GM12801 (cell line): Measurements from ENCODE around the gene ERCC6L2.

ENCODE experiments used
- TF ChIP-seq, protein P1 (sequence below): IDR thresholded peaks from one replicate; pipeline ENCODE4 v1.5.1; 2011; ENCODE audit warnings: control low read depth; ENCODE audit not compliant: insufficient read length; ENCODE audit errors: extremely low read depth

ERCC6L2 gene

DNA sequence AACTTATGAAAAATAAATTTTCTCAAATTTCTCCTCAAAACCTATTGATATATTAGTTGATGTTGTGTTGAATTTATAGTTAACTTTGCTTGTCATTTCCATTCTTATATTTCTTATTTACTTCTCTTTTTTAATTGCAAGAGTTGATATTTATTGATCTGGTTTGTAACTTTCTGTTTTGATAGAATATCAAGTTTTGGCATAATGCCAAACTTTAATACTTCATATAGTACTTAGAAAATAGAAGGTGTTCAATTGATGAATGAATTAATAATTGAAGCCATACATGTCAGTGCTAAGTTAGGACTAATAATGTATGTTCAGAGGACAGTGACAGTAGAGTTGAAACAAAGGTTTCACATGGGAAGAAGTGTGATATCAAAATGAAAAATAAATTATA lies 27.9 kb downstream of the ERCC6L2 start:
- TF ChIP-seq, protein P1, sequence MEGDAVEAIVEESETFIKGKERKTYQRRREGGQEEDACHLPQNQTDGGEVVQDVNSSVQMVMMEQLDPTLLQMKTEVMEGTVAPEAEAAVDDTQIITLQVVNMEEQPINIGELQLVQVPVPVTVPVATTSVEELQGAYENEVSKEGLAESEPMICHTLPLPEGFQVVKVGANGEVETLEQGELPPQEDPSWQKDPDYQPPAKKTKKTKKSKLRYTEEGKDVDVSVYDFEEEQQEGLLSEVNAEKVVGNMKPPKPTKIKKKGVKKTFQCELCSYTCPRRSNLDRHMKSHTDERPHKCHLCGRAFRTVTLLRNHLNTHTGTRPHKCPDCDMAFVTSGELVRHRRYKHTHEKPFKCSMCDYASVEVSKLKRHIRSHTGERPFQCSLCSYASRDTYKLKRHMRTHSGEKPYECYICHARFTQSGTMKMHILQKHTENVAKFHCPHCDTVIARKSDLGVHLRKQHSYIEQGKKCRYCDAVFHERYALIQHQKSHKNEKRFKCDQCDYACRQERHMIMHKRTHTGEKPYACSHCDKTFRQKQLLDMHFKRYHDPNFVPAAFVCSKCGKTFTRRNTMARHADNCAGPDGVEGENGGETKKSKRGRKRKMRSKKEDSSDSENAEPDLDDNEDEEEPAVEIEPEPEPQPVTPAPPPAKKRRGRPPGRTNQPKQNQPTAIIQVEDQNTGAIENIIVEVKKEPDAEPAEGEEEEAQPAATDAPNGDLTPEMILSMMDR: no peak

DNA sequence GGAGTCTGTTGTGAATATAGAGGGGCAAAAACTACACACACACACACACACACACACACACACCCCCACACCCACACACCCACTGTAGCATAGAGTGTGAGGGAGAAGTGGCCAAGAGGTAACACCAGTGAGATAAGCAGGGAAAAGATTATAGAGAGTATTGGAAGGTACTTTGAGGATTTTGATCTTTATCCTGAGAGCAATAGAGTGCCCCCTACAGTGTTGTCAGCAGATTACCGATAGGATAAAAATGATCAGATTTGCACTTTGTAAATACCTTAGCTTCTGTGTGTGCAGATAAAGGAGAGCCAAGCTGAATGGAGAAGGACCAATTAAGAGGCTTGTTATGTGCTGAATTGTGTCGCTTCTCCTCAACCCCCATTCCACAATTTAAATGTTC lies 32.3 kb downstream of the ERCC6L2 start:
- TF ChIP-seq, protein P1: no peak

DNA sequence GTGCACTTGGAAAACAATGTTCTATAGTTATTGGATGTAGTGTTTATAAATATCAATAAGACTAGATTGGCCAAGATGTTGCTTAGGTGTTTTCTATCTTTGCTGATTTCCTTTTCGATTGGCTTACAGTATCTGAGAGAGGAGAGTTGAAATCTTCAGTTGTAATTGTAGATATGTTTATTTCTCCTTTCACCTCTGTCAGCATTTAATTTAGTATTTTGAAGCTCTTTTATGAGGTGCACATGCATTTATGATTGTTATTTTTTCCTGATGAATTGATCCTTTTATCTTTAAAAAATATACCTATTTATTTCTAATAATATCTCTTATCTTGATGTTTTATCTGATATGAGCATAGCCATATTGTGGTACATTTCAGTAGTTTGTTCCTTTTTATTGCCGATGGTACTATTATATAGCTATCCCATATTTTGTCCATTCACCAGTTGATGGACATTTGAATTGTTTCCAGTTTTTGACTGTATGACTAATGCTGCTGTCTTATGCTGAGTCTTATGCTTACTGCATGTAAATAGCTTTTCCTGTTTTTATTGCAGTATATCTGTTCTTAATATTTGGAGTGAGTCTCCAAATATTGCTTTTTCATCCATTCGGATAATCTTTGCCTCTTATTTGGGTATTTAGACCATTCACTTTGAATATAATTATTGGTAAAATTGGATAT lies 34.7 kb downstream of the ERCC6L2 start:
- TF ChIP-seq, protein P1: no peak

DNA sequence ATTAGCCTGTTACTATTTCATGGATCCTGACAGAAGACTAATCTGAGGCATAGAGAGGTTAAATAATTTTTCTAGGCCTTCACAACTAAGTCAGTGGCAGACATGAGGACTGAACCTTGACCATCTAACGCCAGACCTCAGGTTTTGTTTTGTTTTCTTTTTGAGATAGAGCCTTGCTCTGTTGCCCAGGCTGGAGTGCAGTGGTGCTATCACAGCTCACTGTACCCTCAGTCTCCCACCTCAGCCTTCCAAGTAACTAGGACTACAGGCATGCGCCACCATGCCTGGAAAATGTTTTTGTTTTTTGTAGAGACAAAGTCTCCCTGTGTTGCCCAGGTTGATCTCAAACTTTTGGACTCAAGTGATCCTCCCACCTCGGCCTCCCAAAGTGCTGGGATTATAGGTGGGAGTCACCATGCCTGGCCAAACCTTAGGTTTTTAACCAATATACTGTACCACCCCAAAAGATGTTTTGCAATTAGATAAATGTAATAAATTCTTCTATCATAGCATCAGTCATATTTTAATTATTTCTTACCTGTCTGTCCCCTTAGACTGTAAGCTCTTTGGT lies 35.4 kb downstream of the ERCC6L2 start:
- TF ChIP-seq, protein P1: no peak

DNA sequence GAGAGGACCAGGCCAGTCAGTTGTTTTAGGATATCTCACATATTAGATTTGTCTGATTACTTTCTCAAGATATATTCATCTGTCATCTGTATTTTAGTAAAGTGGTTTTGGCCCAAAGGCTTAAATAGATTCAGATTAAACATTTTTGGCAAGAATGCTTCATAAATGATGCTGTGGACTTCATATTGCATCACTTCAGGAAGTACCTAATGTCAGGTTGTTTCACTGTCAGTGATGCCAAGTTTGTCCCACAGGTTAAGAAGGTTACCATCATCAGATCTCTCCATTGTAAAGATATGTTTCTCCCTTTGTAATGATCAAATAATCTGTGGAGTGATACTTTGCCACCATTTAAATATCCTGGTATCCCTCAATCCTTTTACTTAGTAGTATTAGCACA lies 37.3 kb downstream of the ERCC6L2 start:
- TF ChIP-seq, protein P1: no peak

DNA sequence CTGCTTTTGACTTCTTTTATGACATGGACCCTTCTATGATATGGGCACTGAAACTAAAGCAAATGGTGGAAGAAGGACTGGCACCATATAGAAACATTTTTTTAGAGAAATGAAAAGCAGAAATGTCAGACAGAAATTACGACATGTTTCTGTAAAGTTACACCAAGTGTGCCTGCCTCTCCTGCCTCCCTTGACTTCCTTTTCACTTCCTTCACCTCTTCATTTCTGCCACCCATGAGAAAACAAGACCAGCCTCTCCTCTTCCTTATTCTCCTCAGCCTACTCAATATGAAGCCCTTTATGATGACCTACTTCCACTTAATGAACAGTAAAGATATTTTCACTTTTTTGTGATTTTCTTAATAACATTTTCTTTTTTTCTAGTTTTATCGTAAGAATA lies 44.5 kb downstream of the ERCC6L2 start:
- TF ChIP-seq, protein P1: no peak

DNA sequence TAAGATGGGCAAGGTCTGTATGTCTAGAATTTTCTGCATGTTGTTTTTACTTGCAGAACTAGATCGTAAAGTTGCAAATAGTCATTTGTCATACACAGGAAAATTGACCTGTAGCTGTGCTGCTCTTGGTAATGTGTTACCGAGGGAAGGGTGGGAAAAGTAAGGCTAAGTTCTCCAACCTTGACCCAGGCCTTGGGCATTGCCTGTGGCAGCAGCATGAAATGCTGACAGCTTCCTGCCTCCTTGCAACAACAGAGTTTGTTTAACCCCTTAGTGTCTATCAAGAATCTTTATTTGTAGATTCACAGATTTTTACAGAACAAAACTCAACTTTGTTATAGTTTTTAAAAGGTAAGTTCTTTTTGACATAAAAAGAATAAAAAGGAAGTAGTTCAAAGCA lies 48.3 kb downstream of the ERCC6L2 start:
- TF ChIP-seq, protein P1: no peak
